SKM-1 (cell line): ENCODE measurements around the gene CCDC33.

Experiments used
- DNase-seq: peaks from one replicate; lab custom pipeline; 2025; ENCODE audit not compliant: unreplicated experiment; lab: John Stamatoyannopoulos, UW

CCDC33 gene

DNA sequence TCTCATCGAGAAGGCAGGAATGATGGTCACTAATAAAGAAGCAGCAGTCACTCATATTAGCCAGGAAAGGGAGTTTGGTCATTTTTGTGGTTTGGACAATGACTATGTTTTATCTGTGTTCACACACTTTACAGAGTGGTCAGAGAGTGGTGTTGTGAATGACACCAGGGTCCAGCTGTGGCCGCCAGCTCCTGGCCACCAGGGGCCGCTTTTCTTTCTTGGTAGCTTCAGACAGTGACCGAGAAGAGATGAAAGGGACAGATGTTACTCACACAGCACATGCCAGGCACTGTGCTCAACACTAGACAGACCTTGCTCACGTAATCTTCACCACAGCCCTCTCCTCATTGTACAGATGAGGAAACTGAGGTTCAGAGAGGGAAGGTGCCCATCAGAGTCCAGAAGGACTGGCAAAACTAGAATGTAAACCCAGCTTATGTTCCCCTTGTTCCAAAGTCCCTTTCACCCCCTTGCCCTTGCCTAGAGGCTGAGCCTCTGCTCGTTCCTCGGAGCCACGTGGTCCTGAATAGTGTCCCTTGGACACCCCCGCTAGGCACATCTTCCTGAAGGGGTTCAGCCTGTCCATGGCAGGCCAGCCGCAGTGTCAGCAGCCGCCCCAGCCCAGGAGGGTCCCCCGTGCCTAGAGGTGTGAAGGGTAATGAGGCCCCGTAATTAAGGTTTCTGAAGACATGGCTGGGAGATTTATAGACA lies 75.8 kb downstream of the CCDC33 start:
- DNase-seq = no peak

DNA sequence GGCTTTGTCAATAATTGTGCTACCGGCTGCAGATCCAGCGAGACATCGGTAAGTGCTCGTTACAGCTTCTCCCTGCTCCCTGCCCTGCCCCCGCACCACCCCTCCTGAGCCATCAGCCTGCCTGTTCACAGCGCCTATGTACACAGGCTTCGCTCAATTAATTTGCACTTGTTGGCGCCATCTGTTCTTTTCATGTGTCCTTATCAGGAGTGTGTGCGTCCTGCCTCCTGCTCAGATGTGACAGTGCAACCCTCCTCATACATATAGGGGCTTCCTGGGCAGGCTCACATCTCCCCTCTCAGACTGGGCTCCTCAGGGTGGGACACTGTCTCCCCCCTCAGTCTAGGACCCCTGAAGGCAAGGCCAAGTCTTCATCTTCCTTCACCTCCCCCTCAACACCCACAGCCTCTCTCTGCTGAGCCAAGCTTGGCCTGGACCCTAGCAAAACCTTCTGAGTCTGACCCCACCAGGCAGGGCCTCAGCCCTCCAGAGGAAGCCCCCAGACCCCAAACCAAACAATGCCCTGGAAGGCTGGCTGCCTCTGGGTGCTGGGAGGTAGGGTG lies 76.4 kb downstream of the CCDC33 start:
- DNase-seq = no peak

DNA sequence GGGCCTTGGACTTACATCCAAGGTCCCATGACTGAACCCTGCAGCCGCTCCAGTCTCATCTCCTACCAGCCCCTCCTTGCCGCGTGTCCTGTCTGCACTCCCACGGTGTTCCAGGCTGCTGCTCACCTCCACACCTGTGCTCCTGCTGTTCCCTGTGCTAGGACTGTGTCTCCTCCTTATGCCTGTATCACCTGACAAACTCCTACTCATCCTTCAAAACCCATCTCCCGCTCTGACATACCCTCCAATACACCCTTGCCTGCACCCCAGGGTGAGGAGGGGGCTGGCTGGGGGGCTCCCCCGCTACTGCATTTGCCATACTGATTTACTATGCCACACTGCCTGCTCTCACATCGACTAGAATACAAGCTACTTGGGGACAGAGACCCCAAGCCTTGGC lies 77.8 kb downstream of the CCDC33 start:
- DNase-seq = no peak

DNA sequence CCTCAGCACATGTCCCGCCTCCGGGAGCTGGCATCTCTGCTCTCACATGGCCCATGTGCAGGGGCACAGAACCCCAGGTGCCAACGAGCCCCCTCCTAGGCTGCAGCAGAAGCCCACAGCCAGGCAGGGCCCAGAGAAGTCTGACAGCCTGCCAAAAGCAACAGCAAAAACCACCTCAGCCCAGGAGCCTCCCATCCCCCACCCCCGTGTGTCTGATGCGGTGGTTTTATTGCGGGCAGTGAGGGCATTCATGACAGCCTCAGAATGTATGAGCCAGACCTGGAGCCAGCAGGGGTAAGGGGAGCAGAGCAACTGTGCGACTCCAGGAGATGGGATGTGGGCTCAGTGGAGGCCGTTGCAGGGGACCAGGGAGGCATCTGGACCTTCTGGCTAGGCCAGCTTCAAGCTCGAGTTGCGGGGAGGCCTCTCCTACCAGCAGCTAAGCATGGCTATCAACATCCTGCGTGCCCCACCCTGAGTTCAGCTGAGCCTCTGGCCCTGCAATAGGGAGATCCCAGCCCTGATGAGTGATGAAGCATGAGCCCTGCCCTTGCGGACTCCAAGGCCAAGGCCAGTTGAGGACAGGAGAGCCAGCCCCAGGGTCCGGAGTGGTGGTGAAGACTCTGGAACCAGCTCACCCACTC lies 78.8 kb downstream of the CCDC33 start:
- no peak for DNase-seq

DNA sequence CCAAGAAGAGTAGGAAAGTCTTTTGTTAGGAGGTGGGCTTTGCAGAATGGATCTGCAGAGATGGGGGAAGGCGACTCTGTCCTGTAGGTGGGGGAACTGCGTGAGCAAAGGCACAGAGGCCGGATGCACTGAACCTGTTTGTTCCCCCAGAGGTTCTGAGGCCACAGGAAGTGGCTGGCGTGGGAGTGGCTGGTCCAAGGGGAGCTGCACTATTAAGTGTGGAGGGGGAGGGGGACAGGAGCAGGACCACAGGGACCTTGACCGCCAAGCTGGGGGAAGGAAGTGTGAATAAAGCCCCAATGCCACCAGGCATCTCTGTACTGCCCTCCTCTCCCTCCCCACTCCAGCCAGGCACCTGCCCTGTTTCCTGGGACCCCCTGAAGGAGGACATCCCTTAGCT lies 79.5 kb downstream of the CCDC33 start:
- peak; percentile 11 for DNase-seq

DNA sequence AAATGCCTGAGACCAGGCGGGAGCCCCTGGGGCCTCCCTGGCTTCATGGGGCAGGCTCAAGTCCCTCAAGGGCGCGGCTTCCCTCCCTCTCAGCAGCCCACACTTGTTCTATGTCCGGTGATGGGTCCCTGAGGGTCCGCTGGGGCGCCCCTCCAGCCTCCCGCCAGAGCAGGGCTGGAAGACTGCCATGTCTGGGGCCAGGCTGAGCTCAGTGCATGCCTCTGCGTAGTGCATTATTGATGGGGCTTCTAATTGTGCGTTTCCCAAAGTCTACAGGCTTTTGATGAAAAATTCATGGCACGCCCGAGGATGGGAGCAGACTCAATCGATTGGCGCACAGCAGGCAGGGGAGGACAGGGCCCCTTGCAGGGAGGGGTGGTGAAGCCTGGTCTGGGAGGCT lies 80.0 kb downstream of the CCDC33 start:
- DNase-seq = no peak

DNA sequence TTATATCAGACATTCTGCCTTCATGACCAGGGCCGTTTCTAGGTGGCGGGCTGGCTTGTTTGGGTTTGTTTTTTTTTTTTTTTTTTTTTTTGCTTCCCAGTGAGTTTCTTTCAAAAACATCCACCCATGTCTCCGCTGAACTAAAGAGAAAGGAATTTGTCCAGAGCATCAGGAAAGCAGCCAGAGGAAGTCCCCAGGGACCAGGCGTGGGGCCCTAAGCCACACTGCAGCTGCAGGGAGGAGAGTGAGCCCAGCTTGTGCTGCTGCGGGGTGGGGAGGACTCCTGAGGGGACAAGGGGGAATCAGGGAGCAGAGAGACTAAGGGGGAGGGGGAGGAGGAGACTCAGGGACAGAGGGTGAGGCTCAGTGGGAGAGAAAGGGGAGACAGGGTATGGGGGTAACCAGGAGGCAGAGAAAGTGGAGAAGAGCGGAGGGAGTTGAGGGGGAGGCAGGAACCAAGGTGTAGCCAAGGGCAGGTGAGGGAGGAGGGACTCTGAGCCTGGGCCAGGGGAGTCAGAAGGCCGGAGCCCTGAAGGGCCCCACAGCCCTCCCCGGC lies 81.8 kb downstream of the CCDC33 start:
- no peak for DNase-seq

DNA sequence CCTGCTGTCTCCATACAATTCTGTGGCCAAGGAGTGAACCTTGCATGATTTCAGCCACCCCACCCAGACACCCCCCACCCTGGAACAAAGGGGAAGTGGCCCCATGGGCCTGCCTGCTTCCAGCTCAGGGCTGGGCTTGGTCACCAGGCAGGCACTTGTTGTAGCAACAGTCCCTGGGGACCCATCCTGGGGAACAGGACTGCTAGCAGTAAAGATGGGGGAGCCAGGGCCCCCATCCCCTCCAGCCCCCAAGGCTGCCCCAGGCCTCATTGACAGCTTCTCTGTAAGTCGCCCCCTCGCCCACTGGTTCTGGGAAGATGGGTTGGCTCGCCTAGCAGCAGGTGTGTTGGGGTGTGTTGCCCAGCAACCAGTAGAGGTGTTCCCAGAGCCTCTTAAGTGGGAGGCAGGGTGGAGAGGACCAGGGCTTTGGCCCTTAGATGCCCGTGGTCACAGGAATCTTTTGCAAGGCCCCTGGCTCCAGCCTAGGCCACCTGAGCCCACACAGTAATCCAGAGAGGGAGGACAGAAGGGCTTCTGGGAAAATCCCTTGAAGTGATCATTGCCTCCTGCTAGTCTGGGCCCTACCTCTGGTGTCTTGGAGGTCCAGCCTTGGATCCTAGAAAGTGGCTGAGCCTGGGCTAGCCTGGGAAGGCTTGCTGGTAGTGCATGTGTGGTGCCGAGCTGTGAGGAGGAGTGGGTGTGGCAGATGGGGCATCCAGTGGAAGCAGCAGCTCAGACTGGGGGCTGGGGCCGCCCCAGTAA lies 82.4 kb downstream of the CCDC33 start:
- peak; percentile 20 for DNase-seq

DNA sequence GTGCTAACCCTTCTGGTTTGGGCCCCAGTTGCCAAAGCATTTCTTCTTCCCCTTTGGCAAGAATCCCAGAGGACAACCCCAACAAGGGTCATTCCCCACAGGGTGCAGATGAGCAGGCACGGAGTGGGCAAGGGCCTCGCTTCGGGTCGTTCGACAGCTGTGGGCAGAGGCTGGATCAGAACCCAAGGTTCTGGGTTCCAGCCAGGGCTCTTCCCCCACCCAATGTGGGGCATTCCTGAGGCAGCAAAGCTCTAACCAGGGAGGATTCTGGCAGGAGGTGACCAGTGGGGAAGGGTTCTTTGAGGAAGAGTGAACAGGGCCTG lies 83.0 kb downstream of the CCDC33 start:
- DNase-seq = no peak

DNA sequence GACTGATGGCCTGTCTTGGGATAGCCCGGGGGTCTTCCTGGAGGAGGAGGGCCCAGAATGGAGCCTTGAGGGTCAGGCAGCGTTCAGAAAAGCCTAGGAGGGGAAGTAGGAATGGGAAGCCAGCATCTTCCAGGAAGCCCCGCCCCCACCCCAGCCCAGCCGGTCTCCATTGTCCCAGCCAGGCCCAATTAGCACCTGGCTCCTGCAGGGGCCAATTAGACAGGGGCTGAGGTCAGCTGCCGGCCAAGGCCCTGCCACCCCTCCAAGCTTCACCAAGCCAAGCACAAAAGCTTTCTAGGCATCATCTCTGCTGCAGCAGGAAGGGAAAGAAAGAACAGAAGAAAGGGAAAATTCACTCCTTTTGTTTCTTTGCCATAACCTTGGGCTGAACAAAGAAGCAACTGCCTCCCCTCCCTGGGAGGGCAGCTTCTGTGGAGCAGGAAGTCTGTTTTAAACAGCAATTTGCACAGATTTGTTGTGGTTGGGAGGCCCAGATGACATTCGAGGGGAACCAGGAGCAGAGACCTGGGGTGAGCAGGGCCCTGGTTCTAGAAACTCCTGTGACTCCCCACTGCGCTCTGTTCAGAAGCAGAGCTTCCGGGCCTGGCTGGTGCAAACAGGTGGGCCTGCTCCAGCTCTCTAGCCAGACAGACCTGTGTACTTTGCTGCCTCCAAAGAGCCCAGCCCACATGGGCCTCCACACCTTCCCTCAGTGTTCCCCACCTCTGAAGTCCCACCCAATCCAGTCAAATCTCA lies 83.6 kb downstream of the CCDC33 start:
- no peak for DNase-seq

DNA sequence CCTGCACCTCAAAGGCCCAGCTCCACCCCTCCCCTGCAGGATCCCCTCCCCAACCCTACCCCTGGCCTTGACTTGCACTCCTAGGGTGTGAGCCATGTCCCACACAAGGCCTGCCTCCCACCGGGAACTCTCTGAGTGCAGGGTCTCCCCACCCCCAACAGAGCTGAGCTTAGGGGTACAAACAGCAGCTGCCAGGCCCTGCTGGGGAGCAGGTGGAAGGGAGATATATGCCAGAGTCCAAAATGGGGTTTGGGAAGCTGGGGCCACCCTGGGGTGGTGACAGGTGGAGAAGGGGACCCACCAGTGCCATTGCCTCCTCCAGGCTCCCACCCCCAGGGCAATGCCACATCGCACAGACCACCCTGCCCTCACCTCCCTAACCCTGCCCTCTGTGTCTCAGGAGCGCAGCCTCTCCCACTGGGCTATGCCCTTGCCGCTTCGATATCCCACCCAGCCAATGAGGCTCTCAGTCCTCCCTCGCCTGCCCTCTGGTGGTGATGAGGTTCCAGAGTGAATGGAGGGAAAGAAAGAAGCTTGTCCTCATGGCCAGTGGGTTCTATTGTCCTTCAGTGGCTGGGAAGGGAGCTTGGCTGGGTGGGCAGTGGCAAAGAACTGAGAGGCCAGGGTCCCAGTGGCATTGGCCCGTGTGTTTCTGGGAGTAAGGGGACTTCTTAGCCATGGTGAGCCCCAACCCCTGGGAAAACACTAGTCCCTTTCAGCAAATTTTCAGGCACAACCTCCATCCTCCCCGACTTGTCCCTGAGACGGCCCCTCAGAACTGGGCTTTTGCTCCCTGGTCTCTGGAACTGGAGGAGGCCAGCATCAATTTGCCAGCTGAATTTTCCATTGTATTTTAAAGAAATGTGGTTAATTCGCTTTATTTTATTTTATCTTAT lies 84.5 kb downstream of the CCDC33 start:
- peak; percentile 9 for DNase-seq

DNA sequence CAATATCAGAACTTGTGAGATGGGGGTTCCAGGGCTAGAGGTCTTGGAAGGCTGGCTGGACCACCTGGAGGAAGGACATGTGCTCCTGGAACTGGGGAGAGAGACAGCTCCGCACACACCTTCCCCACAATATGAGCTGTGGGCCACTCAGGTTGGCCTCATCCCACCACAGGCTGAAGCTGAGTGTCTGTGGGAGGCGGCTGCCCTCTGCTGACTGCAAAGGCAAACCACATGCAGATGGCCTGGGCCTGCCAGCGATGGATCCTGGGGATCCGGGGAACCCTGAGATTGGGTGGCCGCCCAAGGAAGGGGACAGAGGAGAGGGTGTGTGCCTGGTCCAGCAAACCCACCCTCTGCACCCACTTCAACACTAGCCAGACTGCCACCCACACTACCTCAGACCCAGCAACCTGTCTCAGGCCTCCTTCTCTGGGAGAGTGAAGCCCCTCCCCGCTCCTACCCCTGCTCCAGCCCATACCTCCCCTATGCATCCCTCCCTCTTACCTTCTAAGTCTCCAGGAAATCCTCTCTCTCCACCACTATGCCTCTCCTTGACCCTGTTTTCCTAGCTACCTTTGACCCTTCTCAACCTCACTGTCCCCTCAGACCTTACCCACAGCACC lies 86.5 kb downstream of the CCDC33 start:
- DNase-seq = peak; percentile 12

DNA sequence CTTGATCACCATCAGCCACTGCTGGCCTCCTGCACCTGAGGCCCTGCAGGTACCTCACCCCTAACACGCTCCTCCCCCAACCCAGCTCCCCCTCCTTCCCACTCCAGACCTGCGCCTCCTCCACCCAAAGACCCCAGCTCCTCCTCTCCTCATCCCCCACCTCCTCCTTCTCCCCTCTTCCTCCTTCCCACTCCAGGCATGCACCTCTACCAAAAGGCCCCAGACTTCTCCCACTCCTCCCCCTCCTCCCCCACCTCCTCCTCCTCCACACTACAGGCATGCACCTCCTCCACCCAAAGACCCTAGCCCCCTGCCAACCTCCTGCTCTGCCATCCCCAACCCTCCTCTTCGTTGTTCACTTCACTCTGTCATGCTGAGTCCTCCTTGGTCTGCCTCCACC lies 88.6 kb downstream of the CCDC33 start:
- DNase-seq = no peak

DNA sequence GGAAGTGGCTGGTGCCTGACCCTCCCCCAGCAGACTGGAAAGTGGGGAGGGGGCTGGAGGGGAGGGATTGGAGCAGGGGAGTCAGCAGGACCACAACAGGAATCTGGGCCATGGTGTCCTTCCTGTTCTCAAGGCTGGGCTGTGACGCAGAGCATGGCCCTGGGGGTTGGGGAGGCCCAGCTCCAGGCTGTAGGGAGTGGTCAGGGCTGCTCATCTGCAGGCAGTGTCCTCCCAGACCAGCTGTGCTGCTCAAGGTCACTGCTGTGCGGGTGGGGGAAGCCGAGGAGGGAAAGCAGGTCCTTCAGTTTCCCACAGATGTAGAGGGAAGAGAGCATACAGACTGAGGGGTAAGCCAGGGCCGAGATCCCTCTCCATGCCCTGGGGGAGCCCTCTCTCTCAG lies 90.6 kb downstream of the CCDC33 start:
- no peak for DNase-seq

DNA sequence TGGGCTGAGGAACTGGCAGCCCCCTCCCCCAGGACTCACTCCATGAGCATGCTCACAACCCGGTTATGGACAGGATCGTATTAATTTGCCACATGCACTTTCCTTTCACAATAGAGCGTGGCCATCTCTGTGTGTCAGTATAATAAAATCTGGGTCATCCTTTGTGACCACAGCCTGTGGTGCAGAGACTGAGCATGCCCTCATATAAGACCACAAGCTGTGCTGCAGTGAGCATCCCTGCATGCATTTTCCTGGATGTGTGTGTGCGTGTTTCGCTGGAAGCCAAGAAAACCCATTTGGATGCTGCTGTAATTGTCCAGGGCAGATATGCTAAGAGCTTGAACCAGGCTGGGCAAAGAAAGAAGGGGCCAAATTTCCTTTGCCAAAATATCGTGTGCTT lies 91.6 kb downstream of the CCDC33 start:
- DNase-seq = no peak

DNA sequence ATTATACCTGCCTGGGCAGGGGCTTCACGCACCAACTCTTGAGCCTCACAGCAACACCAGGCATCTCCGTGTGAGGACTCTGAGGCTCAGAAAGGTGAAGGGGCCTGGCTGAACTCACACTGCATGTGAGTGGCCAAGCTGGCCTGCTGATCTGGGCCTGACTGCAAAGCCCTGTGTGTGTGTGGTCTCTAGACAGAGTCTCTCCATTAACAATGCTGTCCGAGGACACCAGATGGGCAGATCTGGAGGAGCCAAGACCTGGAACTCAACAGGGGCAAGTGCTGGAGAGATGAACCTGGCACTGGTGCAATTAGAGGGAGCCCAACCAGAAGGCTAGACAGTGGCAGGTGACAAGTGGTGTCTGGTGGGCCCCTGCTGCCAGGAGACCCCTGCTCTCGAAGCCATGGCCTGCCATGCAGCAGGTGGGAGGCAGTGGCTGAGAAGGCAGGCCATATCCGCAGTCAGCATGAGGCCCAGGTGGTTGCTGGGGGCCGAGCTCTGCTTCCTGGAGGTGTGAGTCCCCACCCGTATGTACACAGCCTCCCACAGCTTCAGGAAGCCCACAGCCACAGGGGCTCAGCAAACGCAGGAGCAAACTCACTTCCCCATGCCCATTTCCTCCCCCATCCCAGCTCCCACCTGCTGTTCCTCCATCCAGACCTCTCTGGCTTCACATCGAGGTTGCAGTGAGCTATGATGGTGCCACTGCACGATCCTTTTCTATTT lies 92.4 kb downstream of the CCDC33 start:
- DNase-seq = no peak

DNA sequence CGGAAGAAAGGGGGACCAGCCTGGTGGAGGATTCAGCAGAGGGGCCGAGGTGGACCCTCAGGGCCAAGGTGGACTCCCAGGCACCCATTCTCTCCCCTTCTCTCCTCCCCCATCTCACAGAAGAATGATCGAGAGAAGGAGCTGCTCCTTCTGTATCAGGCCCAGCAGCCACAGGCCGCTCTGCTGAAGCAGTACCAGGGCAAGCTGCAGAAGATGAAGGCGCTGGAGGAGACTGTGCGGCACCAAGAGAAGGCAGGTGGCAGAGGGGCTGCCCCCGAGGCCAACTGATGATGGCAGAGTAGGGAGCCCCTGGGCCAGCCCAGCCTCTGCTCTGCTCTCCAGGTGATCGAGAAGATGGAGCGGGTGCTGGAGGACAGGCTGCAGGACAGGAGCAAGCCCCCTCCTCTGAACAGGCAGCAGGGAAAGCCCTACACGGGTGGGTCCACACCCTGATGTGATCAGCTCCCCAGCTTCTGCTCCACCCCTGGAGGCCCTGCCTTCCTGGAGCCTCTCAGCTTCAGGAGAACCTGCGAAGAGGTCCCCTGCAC lies 94.8 kb downstream of the CCDC33 start:
- DNase-seq = no peak

DNA sequence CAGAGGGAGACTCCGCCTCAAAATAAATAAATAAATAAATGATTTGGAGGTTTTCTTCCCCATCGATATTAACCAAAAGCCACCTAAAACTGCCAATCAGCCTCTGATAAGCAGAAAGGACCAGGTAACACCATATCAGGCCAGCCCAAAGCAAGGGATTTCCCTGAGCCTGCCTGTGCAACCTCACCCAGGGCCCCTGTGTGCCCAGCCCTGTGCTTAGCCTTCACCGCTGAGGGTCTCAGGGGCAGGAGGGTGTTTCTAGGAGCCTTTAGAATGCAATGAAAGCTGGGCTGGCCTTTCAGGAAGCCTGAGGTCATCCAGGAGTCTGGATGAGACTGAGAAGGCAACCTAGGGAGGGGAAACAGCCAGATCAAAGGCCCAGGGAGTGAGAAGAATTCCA lies 95.9 kb downstream of the CCDC33 start:
- DNase-seq = no peak

DNA sequence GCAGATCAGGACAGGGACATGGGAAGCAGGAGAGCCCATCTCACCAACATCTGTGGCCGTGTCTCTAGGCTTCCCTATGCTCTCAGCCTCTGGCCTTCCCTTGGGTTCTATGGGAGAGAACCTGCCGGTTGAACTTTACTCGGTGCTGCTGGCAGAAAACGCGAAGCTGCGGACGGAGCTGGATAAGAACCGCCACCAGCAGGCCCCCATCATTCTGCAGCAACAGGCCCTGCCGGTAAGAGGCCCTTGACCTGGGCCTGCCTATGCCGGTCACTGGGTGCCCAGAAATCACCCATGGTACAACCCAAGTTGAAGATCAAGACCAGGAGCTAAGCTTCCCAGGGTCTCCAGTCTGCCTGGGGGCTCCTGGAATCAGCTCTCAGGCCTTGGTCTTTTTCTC lies 96.5 kb downstream of the CCDC33 start:
- no peak for DNase-seq
